Measurements from ENCODE around the gene MAL.
"Not testable (repeated sequence)": the region's sequence is repeated elsewhere in the genome, so short reads cannot be mapped to it uniquely, and the experiment has no call there.

MAL gene

DNA sequence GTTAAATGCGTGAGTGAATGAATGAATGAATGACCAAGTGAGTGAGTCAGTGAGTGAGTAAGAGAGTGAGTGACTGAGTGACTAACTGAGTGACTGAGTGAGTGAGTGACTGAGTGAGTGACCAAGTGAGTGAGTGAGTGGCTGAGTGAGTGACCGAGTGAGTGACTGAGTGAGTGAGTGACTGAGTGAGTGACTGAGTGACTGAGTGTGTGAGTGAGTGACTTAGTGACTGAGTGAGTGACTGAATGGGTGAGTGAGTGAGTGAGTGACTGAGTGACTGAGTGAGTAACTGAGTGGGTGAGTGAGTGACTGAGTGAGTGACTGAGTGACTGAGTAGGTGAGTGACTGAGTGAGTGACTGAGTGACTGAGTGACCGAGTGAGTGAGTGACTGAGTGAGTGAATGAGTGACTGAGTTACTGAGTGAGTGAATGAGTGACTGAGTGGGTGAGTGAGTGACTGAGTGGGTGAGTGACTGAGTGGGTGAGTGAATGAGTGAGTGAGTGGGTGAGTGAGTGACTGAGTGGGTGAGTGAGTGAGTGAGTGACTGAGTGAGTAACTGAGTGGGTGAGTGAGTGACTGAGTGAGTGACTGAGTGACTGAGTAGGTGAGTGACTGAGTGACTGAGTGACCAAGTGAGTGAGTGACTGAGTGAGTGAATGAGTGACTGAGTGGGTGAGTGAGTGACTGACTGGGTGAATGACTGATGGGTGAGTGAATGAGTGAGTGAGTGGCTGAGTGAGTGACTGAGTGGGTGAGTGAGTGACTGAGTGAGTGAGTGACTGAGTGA lies 11.3 kb downstream of the MAL start:
- TF ChIP-seq POLR2A (IDR thresholded peaks at IDR 0.05; ENCODE audit: extremely low read depth, insufficient read length) (no peak), MYC (IDR thresholded peaks at IDR 0.05; ENCODE audit: low read depth, low read length) (no peak)
- TF ChIP-seq, protein P1, sequence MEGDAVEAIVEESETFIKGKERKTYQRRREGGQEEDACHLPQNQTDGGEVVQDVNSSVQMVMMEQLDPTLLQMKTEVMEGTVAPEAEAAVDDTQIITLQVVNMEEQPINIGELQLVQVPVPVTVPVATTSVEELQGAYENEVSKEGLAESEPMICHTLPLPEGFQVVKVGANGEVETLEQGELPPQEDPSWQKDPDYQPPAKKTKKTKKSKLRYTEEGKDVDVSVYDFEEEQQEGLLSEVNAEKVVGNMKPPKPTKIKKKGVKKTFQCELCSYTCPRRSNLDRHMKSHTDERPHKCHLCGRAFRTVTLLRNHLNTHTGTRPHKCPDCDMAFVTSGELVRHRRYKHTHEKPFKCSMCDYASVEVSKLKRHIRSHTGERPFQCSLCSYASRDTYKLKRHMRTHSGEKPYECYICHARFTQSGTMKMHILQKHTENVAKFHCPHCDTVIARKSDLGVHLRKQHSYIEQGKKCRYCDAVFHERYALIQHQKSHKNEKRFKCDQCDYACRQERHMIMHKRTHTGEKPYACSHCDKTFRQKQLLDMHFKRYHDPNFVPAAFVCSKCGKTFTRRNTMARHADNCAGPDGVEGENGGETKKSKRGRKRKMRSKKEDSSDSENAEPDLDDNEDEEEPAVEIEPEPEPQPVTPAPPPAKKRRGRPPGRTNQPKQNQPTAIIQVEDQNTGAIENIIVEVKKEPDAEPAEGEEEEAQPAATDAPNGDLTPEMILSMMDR (IDR thresholded peaks at IDR 0.05; ENCODE audit: low read depth, low read length) = no peak
- TF ChIP-seq, protein P2, sequence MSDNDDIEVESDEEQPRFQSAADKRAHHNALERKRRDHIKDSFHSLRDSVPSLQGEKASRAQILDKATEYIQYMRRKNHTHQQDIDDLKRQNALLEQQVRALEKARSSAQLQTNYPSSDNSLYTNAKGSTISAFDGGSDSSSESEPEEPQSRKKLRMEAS (IDR thresholded peaks at IDR 0.05; ENCODE audit: low read depth, low read length) = no peak
- no peak for DNase-seq (ENCODE audit: low read depth)

DNA sequence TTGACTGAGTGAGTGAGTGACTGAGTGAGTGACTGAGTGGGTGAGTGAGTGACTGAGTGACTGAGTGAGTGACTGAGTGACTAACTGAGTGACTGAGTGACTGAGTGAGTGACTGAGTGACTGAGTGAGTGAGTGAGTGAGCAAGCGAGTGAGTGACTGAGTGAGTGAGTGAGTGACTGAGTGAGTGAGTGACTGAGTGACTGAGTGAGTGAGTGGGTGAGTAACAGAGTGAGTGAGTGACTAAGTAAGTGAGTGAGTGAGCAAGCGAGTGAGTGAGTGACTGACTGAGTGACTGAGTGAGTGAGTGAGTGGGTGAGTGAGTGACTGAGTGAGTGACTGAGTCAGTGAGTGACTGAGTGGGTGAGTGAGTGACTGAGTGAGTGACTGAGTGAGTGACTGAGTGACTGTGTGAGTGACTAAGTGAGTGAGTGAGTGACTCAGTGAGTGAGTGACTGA lies 11.9 kb downstream of the MAL start:
- no peak for DNase-seq (ENCODE audit: low read depth)
- TF ChIP-seq POLR2A (IDR thresholded peaks at IDR 0.05; ENCODE audit: extremely low read depth, insufficient read length) (no peak), MYC (IDR thresholded peaks at IDR 0.05; ENCODE audit: low read depth, low read length) (no peak)
- TF ChIP-seq, protein P2 (IDR thresholded peaks at IDR 0.05; ENCODE audit: low read depth, low read length) = no peak
- TF ChIP-seq, protein P1 (IDR thresholded peaks at IDR 0.05; ENCODE audit: low read depth, low read length) = no peak
- no peak overlapping the region for H3K4me3 ChIP-seq (ENCODE audit: low read depth, low read length)

More for the DNA sequence above, 11.3 kb downstream of the MAL start:
- no peak overlapping the region for H3K4me3 ChIP-seq (ENCODE audit: low read depth, low read length)

DNA sequence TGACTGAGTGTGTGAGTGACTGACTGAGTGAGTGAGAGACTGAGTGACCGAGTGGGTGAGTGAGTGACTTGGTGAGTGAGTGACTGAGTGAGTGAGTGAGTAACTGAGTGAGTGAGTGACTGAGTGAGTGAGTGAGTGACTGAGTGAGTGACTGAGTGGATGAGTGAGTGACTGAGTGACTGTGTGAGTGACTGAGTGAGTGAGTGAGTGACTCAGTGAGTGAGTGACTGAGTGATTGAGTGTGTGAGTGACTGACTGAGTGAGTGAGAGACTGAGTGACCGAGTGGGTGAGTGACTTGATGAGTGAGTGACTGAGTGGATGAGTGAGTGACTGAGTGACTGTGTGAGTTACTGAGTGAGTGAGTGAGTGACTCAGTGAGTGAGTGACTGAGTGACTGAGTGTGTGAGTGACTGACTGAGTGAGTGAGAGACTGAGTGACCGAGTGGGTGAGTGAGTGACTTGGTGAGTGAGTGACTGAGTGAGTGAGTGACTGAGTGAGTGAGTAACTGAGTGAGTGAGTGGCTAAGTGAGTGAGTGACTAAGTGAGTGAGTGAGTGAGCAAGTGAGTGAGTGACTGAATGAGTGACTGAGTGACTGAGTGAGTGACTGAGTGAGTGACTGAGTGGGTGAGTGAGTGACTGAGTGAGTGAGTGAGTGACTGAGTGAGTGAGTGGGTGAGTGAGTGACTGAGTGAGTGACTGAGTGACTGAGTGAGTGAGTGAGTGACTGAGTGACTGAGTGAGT lies 12.5 kb downstream of the MAL start:
- DNase-seq (ENCODE audit: low read depth); H3K4me3 ChIP-seq (ENCODE audit: low read depth, low read length): not testable (repeated sequence)

DNA sequence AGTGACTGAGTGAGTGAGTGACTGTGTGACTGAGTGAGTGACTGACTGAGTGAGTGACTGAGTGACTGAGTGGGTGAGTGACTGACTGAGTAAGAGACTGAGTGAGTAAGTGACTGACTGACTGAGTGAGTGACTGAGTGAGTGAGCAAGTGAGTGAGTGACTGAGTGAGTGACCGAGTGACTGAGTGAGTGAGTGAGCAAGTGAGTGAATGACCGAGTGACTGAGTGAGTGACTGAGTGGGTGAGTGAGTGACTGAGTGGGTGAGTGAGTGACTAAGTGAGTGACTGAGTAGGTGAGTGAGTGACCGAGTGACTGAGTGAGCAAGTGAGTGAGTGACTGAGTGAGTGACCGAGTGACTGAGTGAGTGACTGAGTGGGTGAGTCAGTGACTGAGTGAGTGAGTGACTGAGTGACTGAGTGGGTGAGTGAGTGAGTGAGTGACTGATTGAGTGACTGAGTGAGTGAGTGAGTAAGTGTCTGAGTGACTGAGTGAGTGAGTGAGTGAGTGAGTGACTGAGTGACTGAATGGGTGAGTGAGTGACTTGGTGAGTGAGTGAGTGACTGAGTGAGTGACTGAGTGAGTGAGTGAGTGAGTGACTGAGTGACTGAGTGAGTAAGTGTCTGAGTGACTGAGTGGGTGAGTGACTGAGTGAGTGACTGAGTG lies 13.3 kb downstream of the MAL start:
- TF ChIP-seq, protein P1 (IDR thresholded peaks at IDR 0.05; ENCODE audit: low read depth, low read length) = no peak
- no peak for TF ChIP-seq POLR2A (IDR thresholded peaks at IDR 0.05; ENCODE audit: extremely low read depth, insufficient read length)
- TF ChIP-seq, protein P2 (IDR thresholded peaks at IDR 0.05; ENCODE audit: low read depth, low read length) = no peak
- TF ChIP-seq MYC (IDR thresholded peaks at IDR 0.05; ENCODE audit: low read depth, low read length) = no peak
- H3K4me3 ChIP-seq (ENCODE audit: low read depth, low read length) = no peak overlapping the region
- DNase-seq (ENCODE audit: low read depth) = no peak

DNA sequence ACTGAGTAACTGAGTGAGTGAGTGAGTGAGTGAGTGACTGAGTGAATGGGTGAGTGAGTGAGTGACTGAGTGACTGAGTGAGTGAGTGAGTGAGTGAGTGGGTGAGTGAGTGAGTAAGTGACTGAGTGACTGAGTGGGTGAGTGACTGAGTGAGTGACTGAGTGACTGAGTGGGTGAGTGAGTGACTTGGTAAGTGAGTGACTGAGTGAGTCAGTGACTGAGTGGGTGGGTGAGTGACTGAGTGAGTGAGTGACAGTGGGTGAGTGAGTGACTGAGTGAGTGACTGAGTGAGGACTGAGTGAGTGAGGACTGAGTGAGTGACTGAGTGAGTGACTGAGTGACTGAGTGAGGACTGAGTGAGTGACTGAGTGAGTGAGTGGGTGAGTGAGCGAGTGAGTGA lies 13.9 kb downstream of the MAL start:
- TF ChIP-seq POLR2A (IDR thresholded peaks at IDR 0.05; ENCODE audit: extremely low read depth, insufficient read length) = no peak
- TF ChIP-seq MYC (IDR thresholded peaks at IDR 0.05; ENCODE audit: low read depth, low read length) = no peak
- TF ChIP-seq, protein P2 (IDR thresholded peaks at IDR 0.05; ENCODE audit: low read depth, low read length) = no peak
- TF ChIP-seq, protein P1 (IDR thresholded peaks at IDR 0.05; ENCODE audit: low read depth, low read length) = no peak
- no peak for DNase-seq (ENCODE audit: low read depth)
- no peak overlapping the region for H3K4me3 ChIP-seq (ENCODE audit: low read depth, low read length)

DNA sequence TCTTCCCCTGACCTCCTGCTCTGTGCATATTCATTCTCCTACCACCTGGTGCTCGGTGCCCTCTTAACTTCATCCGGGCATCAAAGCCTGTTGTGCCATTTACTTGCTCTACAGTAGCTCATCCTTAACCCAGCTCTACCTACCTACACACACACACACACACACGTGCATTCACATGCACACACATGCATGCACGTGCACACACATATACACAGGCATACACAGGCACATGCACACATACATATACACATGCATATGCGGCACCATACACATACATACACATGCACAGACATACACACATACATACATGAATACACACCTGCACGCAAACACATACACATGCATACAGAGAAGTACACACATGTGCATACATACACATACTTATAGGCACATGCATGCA lies 14.5 kb downstream of the MAL start:
- no peak overlapping the region for H3K4me3 ChIP-seq (ENCODE audit: low read depth, low read length)
- no peak for DNase-seq (ENCODE audit: low read depth)
- no peak for TF ChIP-seq POLR2A (IDR thresholded peaks at IDR 0.05; ENCODE audit: extremely low read depth, insufficient read length)
- TF ChIP-seq, protein P1 (IDR thresholded peaks at IDR 0.05; ENCODE audit: low read depth, low read length) = no peak
- TF ChIP-seq, protein P2 (IDR thresholded peaks at IDR 0.05; ENCODE audit: low read depth, low read length) = no peak
- no peak for TF ChIP-seq MYC (IDR thresholded peaks at IDR 0.05; ENCODE audit: low read depth, low read length)
